GM12891 (cell line): Measurements from ENCODE around the gene ROBO1.

ENCODE experiments used
- PAX5 ChIP-seq: IDR thresholded peaks from 2 replicates; pipeline ENCODE4 v1.6.1; 2011; ENCODE audit warnings: low read length, moderate library complexity, mild to moderate bottlenecking; ENCODE audit not compliant: insufficient read depth, severe bottlenecking
- POLR2A ChIP-seq: IDR thresholded peaks from 2 replicates; pipeline ENCODE4 v1.6.1; 2011; ENCODE audit warnings: low read depth, low read length, control low read depth
- POLR2AphosphoS5 ChIP-seq: IDR thresholded peaks from 2 replicates; pipeline ENCODE4 v1.6.1; 2011; ENCODE audit warnings: low read depth, low read length, control low read depth
- POU2F2 ChIP-seq: IDR thresholded peaks from 2 replicates; pipeline ENCODE4 v1.6.1; 2011; ENCODE audit warnings: low read depth, mild to moderate bottlenecking, control low read depth, low read length, moderate library complexity
- SPI1 ChIP-seq: IDR thresholded peaks from 2 replicates; pipeline ENCODE4 v1.6.1; 2011; ENCODE audit warnings: low read depth, low read length, control low read depth
- TAF1 ChIP-seq: IDR thresholded peaks from 2 replicates; pipeline ENCODE4 v1.6.1; 2011; ENCODE audit warnings: low read depth, low read length, control low read depth

GRCh38 chr3:78855190-78855589 is 912.6 kb downstream of the ROBO1 start:
- TF ChIP-seq POLR2AphosphoS5 (no peak), POLR2A (no peak), TAF1 (no peak), POU2F2 (no peak), SPI1 (no peak), PAX5 (no peak)
